GM12892 (cell line): ENCODE results near the gene GSK3B.
"Not testable (repeated sequence)": the region's sequence is repeated elsewhere in the genome, so short reads cannot be mapped to it uniquely, and the experiment has no call there.

Experiments used
- DNase-seq: peaks from one replicate; pipeline ENCODE4 v3.0.0; 2011; ENCODE audit not compliant: insufficient read length
- FAIRE-seq: peaks from 2 replicates; lab custom pipeline; 2011; peaks lifted over from hg19 to GRCh38; lab: Jason Lieb, UNC
- POLR2A ChIP-seq: IDR thresholded peaks from 2 replicates; pipeline ENCODE4 v1.6.1; 2011; ENCODE audit warnings: low read depth, low read length, control low read depth
- POLR2AphosphoS5 ChIP-seq: IDR thresholded peaks from 2 replicates; pipeline ENCODE4 v1.6.1; 2011; ENCODE audit warnings: low read depth, low read length, control low read depth
- TAF1 ChIP-seq: IDR thresholded peaks from 2 replicates; pipeline ENCODE4 v1.6.1; 2011; ENCODE audit warnings: low read depth, mild to moderate bottlenecking, control low read depth, low read length, borderline replicate concordance

The GSK3B gene

GRCh38 chr3:120070263-120070981, 23.8 kb downstream of the GSK3B start:
- TF ChIP-seq TAF1 (no peak), POLR2AphosphoS5 (no peak), POLR2A (no peak)
- DNase-seq (no peak), FAIRE-seq (no peak)

GRCh38 chr3:120067083-120067482, 27.2 kb downstream of the GSK3B start:
- no peak for TF ChIP-seq TAF1
- TF ChIP-seq POLR2AphosphoS5: no peak
- no peak for TF ChIP-seq POLR2A
- no peak for FAIRE-seq
- no peak for DNase-seq

- TF ChIP-seq POLR2AphosphoS5 (no peak), TAF1 (no peak), POLR2A (no peak)
- DNase-seq (no peak), FAIRE-seq (no peak)
Observed at GRCh38 chr3:120066634-120067033, 27.6 kb downstream of the GSK3B start.

GRCh38 chr3:120064641-120065040, 29.6 kb downstream of the GSK3B start:
- TF ChIP-seq POLR2AphosphoS5 (no peak), POLR2A (no peak), TAF1 (no peak)
- DNase-seq (no peak), FAIRE-seq (no peak)

- TF ChIP-seq POLR2AphosphoS5 (no peak), TAF1 (no peak), POLR2A (no peak)
- FAIRE-seq (no peak), DNase-seq (no peak)
Observed at GRCh38 chr3:120062474-120062873, 31.8 kb downstream of the GSK3B start.

- FAIRE-seq: peak; percentile 73
- no peak for TF ChIP-seq POLR2AphosphoS5
- no peak for TF ChIP-seq TAF1
- no peak for TF ChIP-seq POLR2A
- DNase-seq: no peak
Observed at GRCh38 chr3:120059081-120059864, 35.0 kb downstream of the GSK3B start.

GRCh38 chr3:120057626-120058025, 36.6 kb downstream of the GSK3B start:
- peak; percentile 33 for FAIRE-seq
- TF ChIP-seq TAF1 (no peak), POLR2A (no peak), POLR2AphosphoS5 (no peak)
- DNase-seq: no peak

- no peak for FAIRE-seq
- no peak for TF ChIP-seq POLR2AphosphoS5
- TF ChIP-seq TAF1: no peak
- no peak for TF ChIP-seq POLR2A
Observed at GRCh38 chr3:120057029-120057428, 37.2 kb downstream of the GSK3B start.

GRCh38 chr3:120053647-120054046, 40.6 kb downstream of the GSK3B start:
- FAIRE-seq, DNase-seq: not testable (repeated sequence)

More at GRCh38 chr3:120057029-120057428, 37.2 kb downstream of the GSK3B start:
- no peak for DNase-seq

GRCh38 chr3:120052677-120053076, 41.6 kb downstream of the GSK3B start:
- DNase-seq (no peak), FAIRE-seq (no peak)
- TF ChIP-seq POLR2AphosphoS5 (no peak), POLR2A (no peak), TAF1 (no peak)

- FAIRE-seq (peak; percentile 76), DNase-seq (no peak)
- TF ChIP-seq TAF1 (no peak), POLR2AphosphoS5 (no peak), POLR2A (no peak)
Observed at GRCh38 chr3:120052225-120052624, 42.0 kb downstream of the GSK3B start.

- FAIRE-seq, DNase-seq: not testable (repeated sequence)
Observed at GRCh38 chr3:120051570-120051969, 42.7 kb downstream of the GSK3B start.
